Activated effector memory CD4-positive, alpha-beta T cell treated with Interleukin-2 at 50 U/mL for 16 hours (primary cell): ENCODE measurements around the gene ISG15.
A peak's percentile ranks its signal among the peaks of the same experiment; 100 is the strongest.
"Not testable (repeated sequence)": the region's sequence is repeated elsewhere in the genome, so short reads cannot be mapped to it uniquely, and the experiment has no call there.

Experiments used
- DNase-seq: peaks from one replicate; pipeline ENCODE4 v3.0.0-alpha.2; 2020

ISG15 gene

GRCh38 chr1:1030867-1031658 is 17.8 kb downstream of the ISG15 start:
- DNase-seq = not testable (repeated sequence)

DNA sequence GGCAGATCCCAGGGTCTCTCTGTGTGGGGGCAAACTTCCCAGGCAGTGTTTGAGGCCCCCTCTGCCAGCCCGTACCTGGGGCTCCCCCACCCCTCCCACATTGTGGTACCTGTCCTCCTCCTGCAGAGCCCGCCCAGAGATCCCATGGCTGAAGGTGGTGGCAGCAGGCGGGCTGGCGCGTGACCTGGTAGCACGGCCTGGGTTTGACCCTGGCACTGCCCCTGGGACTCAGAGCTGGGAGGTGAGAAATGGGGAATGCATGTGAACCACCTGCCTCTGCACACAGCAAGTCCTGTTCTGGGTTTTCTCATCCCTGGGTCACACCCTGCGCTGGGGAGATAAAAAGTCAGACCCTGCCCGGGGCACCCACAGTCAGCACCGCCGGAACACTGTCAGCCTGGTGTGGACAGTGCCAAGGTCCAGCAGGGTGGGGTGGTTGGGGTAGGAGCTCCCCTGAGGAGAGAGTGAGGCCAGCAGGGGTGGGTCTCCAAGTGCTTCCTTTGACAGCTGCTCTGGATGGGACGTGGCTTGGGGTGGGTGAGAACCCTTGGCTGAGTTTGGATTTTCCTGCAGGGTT is 18.4 kb downstream of the ISG15 start:
- no peak for DNase-seq

DNA sequence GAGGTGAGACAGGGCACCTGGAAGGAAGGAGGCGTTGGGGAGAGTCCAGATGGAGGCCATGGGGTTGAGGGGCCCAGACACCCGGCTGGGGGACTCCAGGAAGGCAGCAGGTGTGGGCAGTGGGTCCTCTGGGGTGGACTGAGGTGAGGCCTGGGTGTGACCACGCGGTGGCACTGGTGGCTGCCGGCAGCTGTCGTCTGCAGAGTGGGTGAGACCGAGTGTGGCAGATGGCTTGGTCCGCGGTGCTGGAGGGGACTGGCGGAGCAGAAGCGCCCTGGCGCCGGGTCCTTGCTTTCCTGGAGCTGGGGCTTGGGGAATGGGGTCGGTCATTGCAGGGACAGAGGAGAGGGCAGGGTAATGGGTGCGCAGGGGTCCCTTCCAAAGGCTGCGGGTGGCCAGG is 19.1 kb downstream of the ISG15 start:
- no peak for DNase-seq

GRCh38 chr1:1033009-1033587 is 19.8 kb downstream of the ISG15 start:
- DNase-seq = peak; percentile 62

DNA sequence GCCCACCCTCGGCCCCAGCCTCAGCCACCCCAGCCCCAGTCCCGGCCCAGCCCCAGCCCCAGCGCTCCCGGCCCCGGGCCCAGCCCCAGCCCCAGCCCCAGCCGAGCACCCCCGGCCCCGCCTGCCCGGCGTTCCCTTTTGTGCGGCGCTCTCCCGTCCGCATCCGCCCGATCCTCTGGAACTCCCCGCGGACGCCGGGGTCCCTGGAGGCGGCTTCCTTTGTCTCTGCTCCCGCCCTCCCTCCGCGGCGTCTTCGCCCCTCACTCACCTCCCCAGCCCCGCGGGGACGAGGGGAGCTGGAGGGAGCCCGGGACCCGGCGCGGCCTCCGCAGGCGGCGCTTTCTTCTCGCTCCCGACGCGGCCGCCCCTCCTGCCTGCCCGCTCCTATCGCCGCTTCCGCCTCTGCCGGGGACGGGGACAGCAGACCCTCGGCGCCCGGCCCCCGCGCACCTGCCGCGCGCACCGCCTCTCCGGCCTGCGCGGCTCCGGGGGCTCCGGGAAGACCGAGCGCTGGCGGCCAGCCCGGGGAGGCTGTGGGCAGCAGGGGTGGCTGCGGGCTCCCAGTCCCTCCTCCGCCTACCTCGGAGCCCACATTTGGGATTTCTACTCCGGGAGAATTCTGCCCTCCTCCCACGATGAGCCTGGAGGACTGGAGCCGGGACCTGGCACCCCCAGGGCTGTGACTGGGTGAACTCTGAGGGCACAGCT is 20.6 kb downstream of the ISG15 start:
- no peak for DNase-seq

- no peak for DNase-seq
Observed at GRCh38 chr1:1034439-1034781, 21.1 kb downstream of the ISG15 start.

DNA sequence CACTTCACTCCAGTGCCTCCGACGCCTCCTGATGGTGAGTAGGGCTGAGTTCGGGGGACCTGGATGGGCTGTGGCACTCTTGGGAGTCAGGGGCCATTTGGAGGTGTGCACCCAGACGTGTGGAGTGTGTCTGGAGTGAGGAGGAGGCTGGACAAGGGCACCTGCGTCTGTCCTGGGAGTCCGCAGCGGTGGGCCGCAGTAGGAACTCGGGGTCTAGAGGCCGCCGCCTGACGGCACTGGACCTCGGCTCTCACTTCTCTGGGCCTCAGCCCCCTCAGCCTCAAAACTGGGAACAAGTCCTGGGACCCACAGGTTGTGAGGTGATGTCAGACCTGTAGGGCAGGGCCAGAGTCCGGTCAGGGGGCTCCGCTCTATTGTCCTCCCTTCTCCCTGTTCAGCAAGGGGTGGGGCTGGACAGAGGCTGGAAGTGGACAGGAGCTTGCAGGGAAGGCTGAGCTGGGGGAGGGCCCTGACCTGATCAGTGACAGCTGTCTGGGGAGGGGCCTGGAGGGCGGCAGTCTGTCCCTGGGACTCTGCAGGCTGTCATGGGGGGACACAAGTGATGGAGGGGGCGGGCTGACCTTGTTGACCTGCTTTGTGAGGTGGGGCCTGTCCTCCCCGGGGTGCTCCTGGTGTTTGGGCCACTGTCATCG is 22.1 kb downstream of the ISG15 start:
- no peak for DNase-seq

- no peak for DNase-seq
Observed at GRCh38 chr1:1037366-1038327, 24.4 kb downstream of the ISG15 start.

DNA sequence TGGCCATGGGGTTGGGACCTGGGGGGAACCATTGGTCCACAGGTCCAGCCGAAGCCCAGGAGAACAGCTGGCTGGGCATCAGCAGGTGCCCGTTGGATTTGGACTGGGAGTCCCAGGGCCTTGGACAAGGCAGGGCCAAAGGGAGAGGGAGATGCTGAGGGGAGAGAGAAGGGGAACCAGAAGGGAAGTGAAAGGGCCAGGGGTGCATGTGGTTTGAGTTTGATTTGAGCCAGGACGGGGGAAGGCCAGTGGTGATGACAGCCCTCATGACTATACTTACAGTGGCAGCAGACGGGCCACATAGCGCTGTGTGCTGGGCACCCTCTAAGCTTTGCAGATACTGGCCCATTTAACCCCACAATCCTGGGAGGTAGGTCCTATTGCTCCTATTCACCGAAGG is 25.4 kb downstream of the ISG15 start:
- DNase-seq = no peak

DNA sequence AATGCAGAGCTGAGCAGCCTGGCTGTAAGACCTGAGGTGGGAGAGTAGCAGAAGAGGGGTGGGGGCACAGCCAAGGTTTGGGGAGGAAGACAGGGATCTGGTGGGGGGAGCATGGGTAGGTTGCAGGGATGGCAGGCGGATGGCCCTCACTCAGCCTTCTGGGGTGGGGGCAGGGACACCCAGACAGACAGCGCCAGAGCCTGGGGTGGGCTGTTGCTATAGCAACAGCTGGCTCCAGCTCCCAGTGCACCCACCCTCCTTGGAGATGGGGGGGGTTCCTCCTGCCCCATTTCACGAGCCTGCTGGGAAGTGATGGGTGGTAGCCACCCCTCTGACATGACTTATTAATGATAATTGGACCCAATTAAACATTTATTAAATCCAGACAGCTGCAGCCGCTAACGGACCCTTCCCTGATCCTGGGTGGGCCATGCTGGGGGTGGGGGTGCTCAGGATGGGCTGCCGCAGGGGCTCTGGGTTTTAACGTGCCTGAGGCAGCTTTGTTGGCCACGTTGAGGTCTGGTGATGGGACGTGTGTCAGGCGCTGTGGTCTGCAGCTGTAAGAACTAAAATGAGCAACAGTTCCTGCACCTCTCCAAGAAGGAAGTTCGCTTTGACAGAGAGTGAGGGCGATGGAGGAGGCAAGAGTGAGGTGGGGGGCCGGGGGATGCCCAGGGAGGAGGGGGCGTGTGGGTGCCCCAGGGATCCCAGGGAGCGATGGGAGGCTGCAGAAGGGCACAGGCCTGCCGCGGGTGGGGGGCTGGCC is 26.0 kb downstream of the ISG15 start:
- DNase-seq = no peak

GRCh38 chr1:1040004-1040991 is 27.0 kb downstream of the ISG15 start:
- peak; percentile 70 for DNase-seq

DNA sequence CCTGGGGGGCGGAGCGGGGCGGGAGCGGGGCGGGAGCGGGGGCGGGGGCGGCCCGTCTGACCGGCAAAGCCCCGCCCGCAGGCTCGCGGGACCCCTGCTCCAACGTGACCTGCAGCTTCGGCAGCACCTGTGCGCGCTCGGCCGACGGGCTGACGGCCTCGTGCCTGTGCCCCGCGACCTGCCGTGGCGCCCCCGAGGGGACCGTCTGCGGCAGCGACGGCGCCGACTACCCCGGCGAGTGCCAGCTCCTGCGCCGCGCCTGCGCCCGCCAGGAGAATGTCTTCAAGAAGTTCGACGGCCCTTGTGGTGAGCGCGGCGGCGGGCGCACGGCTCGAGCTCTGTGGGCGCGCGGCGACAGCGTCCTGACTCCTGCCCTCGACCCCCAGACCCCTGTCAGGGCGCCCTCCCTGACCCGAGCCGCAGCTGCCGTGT is 27.8 kb downstream of the ISG15 start:
- no peak for DNase-seq

DNA sequence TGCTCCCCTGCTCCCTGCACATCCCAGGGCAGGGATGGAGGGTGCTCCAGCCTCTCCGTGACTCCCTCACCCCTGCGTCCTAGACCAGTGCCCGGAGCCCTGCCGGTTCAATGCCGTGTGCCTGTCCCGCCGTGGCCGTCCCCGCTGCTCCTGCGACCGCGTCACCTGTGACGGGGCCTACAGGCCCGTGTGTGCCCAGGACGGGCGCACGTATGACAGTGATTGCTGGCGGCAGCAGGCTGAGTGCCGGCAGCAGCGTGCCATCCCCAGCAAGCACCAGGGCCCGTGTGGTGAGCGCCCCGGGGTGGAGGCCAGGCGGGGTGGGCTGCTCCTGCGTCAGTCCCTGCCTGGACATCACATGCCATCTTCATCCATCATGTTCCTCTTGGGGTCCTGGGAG is 28.6 kb downstream of the ISG15 start:
- no peak for DNase-seq

DNA sequence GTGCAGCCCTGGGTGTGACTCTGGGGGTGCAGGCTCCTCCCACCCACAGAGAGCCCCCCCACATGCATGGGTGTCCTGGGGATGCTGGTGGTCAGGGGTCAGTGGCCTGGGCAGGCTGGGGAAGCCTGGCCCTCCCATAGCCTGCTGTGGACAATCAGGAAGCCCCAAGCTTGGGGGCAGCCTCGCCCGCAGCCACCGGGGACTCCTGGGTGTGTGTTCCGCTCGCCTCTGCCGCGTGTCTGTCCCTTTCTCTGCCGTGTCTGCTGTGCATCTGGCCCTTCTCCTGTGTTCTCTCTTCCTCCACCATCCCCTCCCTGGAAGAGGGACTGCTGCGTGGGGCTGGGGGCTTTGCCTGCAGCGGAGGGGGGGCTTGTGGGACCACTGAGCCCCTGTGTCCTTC is 29.5 kb downstream of the ISG15 start:
- no peak for DNase-seq

DNA sequence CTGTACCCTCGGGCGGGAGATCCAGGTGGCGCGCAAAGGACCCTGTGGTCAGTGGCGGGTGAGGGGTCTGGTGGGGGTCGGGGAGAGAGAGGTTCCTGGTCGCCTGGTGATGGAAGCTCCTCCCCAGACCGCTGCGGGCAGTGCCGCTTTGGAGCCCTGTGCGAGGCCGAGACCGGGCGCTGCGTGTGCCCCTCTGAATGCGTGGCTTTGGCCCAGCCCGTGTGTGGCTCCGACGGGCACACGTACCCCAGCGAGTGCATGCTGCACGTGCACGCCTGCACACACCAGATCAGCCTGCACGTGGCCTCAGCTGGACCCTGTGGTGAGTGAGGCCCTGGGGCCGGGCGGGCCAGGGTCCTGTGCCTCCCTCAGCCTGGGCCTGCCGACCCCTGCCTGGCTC is 30.1 kb downstream of the ISG15 start:
- no peak for DNase-seq

GRCh38 chr1:1043921-1044320 is 30.6 kb downstream of the ISG15 start:
- DNase-seq = no peak

DNA sequence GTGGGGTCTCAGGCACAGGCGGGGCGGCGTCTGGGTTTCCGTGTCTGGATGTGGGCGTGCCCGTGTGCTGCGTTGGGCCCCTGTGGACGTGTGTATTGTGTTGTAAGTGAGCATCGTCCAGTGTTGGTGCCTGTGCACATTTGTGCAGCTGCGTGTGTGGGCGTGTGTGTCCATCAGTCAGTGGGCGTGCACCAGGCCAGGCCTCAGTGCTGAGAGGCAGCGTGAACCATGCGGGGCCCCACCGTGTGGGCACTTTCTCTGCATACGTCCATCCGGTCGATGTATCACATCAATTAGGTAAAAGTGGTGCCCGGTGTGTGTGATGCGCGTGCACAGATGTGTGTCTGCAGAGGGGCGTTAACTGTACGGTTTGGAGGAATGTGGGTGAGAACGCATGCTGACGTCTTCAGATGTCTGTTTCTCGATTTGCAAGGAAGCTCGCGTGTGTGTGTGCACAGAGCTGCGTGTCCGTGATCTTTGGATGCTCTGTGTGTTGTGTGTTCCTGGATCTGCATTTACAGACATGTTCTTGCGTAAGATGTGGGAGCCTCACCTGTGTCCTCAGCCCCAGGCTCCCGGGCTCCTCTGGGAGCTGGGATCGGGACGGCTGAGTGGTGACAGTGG is 31.3 kb downstream of the ISG15 start:
- no peak for DNase-seq

GRCh38 chr1:1045129-1045528 is 31.8 kb downstream of the ISG15 start:
- no peak for DNase-seq

- DNase-seq = no peak
Observed at GRCh38 chr1:1046243-1046642, 32.9 kb downstream of the ISG15 start.

- no peak for DNase-seq
Observed at GRCh38 chr1:1046767-1047166, 33.5 kb downstream of the ISG15 start.
